ENCODE data around the gene ATP4B. TPM values are rescaled to one million over a fixed set of nuclear protein-coding genes. Genes with fewer than 3 reads are reported as not detected.

ATP4B gene
- polyA plus RNA-seq, 1 of the 3 experiments (the other 2 are of a cell fraction): not detected

GRCh38 chr13:113611996-113612395 is 46.0 kb downstream of the ATP4B start:
- CTCF ChIA-PET: interaction anchor here (2.0 kb wide), 1 partner anchor 9 kb away, joined by 6 read pairs; no protein-coding TSS in a partner anchor
- no peak for TF ChIP-seq GABPA (IDR thresholded peaks at IDR 0.05; ENCODE audit: low read depth)
- Histone ChIP-seq H3F3A (replicated peaks; ENCODE audit: insufficient read depth) (no peaks in the 10 kb centered on the region), H3K36me3 (replicated peaks in 1 of 2; ENCODE audit: control insufficient read depth in 1 of 2, insufficient read depth in 2 of 2, low read length in 1 of 2) (peaks cover 6 to 15% of the 10 kb centered on the region in 2 experiments), H3K79me2 (ENCODE audit: insufficient read depth) (peaks cover 90% of the 10 kb centered on the region), H3K9me2 (no peaks in the 10 kb centered on the region), H3K27me3 (ENCODE audit: insufficient read depth) (no peaks in the 10 kb centered on the region), H3K27ac (ENCODE audit: low read depth in 2 of 2, low read length in 1 of 2) (no peak overlapping the region), H4K20me1 (ENCODE audit: insufficient read depth) (peaks cover 74% of the 10 kb centered on the region), H3K9me3 (no peaks in the 10 kb centered on the region), H3K9ac (no peak overlapping the region), H3K4me3 (ENCODE audit: low read depth in 2 of 2, low read length in 1 of 2) (no peak overlapping the region), H3K4me2 (no peak overlapping the region), H3K4me1 (ENCODE audit: control insufficient read depth in 1 of 2, insufficient read depth in 2 of 2, low read depth in 1 of 2, low read length in 1 of 2) (no peaks in the 10 kb centered on the region), H2AFZ (ENCODE audit: low read depth) (no peak overlapping the region)
- no peak for DNase-seq
- WGBS (ENCODE audit: low lambda C conversion rate): 100% methylated on average over 5 of the region's 5 CpGs
- POLR2A ChIA-PET: no interaction called here

- no peaks in the 10 kb centered on the region for H3K9me2 ChIP-seq
- TF ChIP-seq USF1 (IDR thresholded peaks at IDR 0.05; ENCODE audit: borderline replicate concordance, low read depth) (no peak), GATA2 (CRISPR knock-in tag; IDR thresholded peaks at IDR 0.05) (no peak), NRF1 (IDR thresholded peaks at IDR 0.05; ENCODE audit: low read depth, low read length) (no peak), FOXJ3 (CRISPR knock-in tag; IDR thresholded peaks at IDR 0.05) (no peak), MAX (IDR thresholded peaks at IDR 0.05; ENCODE audit: low read depth) (no peak), TAF1 (IDR thresholded peaks at IDR 0.05; ENCODE audit: borderline replicate concordance, low read depth, low read length) (no peak), CHD2 (IDR thresholded peaks at IDR 0.05; ENCODE audit: low read length, partially characterized antibody) (no peak), TCF12 (IDR thresholded peaks at IDR 0.05) (no peak), POLR2AphosphoS5 (IDR thresholded peaks at IDR 0.05; ENCODE audit: low read depth, low read length) (no peak), REST (IDR thresholded peaks at IDR 0.05; ENCODE audit: low read depth, low read length) (no peak), ELF1 (IDR thresholded peaks at IDR 0.05) (no peak), RCOR1 (IDR thresholded peaks at IDR 0.05; ENCODE audit: low read length) (no peak), ZBTB33 (IDR thresholded peaks at IDR 0.05; ENCODE audit: borderline replicate concordance, low read depth) (no peak)
- no peak overlapping the region for H3K9ac ChIP-seq
- no peaks in the 10 kb centered on the region for H3K4me1 ChIP-seq (ENCODE audit: control insufficient read depth in 1 of 2, insufficient read depth in 2 of 2, low read depth in 1 of 2, low read length in 1 of 2)
- DNase-seq: no peak
- H3F3A ChIP-seq (replicated peaks; ENCODE audit: insufficient read depth): no peaks in the 10 kb centered on the region
- H3K4me3 ChIP-seq (ENCODE audit: low read depth in 2 of 2, low read length in 1 of 2): no peak overlapping the region
- no peak overlapping the region for H3K27ac ChIP-seq (ENCODE audit: low read depth in 2 of 2, low read length in 1 of 2)
- H3K9me3 ChIP-seq: no peaks in the 10 kb centered on the region
- H3K4me2 ChIP-seq: no peak overlapping the region
- no peak overlapping the region for H2AFZ ChIP-seq (ENCODE audit: low read depth)
- CTCF ChIA-PET: no interaction called here
- peaks cover 8 to 21% of the 10 kb centered on the region in 2 experiments for H3K36me3 ChIP-seq (replicated peaks in 1 of 2; ENCODE audit: control insufficient read depth in 1 of 2, insufficient read depth in 2 of 2, low read length in 1 of 2)
- POLR2A ChIA-PET: no interaction called here
- 97% methylated on average over 9 of the region's 19 CpGs for WGBS (ENCODE audit: low lambda C conversion rate)
- H3K79me2 ChIP-seq (ENCODE audit: insufficient read depth): peaks cover 85% of the 10 kb centered on the region
- no peaks in the 10 kb centered on the region for H3K27me3 ChIP-seq (ENCODE audit: insufficient read depth)
- peaks cover 68% of the 10 kb centered on the region; the same call in 1 of the 2 replicates for H4K20me1 ChIP-seq (ENCODE audit: insufficient read depth)
Measured at GRCh38 chr13:113610266-113610665, 47.7 kb downstream of the ATP4B start.
